ENCODE results near the gene ATP5IF1. TPM values are rescaled to one million over a fixed set of nuclear protein-coding genes. Genes with fewer than 3 reads are reported as not detected.

ATP5IF1 gene
- total and polyA plus RNA-seq, 2 of the 4 experiments (the other 2 are of a cell fraction), result 33.7 to 105 TPM

DNA sequence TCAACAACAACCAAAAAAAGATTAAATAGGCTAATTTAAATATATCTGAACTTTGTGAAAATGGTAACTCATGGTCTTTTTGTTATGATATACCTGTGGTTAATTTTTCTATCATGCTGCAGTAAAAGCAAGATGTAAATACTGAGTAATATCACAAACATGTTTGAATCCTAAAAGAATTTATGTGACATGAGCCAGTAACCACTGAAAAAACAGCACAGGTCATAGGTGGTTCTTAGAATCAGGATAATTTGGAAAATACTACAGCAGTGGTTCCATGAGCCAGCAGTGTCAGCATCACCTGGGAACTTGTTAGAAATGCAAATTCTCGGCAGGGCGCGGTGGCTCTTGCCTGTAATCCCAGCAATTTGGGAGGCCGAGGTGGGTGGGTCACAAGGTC, 4.1 kb downstream of the ATP5IF1 start:
- POLR2A ChIA-PET (ENCODE audit: unreplicated experiment), result no interaction called here
- H3K23ac ChIP-seq (ENCODE audit: low read depth, low read length), result no peak overlapping the region
- no peak overlapping the region for H3K27ac ChIP-seq (ENCODE audit: insufficient read depth, low read length)
- H2AK9ac ChIP-seq (replicated peaks; ENCODE audit: low read depth, low read length, poor library complexity), result no peak overlapping the region
- no peaks in the 10 kb centered on the region for H3K27me3 ChIP-seq (ENCODE audit: control insufficient read depth, insufficient read depth, low read length)
- peaks cover 16 to 25% of the 10 kb centered on the region in 2 experiments for H3K79me1 ChIP-seq (ENCODE audit: low read depth in 1 of 2, low read length in 2 of 2)
- H4K5ac ChIP-seq (ENCODE audit: low read depth, low read length), result no peak overlapping the region
- H3K4me1 ChIP-seq (ENCODE audit: control insufficient read depth, insufficient read depth, low read length), result peaks cover 2% of the 10 kb centered on the region
- H3K4me2 ChIP-seq (ENCODE audit: low read depth, low read length), result no peak overlapping the region
- H3K4ac ChIP-seq (ENCODE audit: low read depth, low read length), result no peak overlapping the region
- WGBS, 2 experiments (ENCODE audit: extremely low coverage in 2 of 2, insufficient read length in 1 of 2), result 97% methylated on average over 4 of the region's 4 CpGs; no CpG with 5 or more reads in 1 of the 2 experiments
- H3K18ac ChIP-seq (ENCODE audit: low read depth, low read length), result no peak overlapping the region
- no peak overlapping the region for H3K56ac ChIP-seq (ENCODE audit: extremely low read depth, insufficient read depth, low read length)
- no peak for ATAC-seq (ENCODE audit: low read depth)
- H3K9ac ChIP-seq (ENCODE audit: low read depth, low read length), result no peak overlapping the region
- H4K8ac ChIP-seq (ENCODE audit: low read depth in 2 of 2, low read length in 2 of 2), result no peak overlapping the region
- dilution Hi-C loops (cut with HindIII; ENCODE audit: low sequenced_read_pairs, unreplicated experiment) (no loop called here), intact Hi-C loops (cut with micrococcal nuclease) (no loop called here), in situ Hi-C loops (cut with MboI; ENCODE audit: low sequenced_read_pairs) (no loop called here)
- no peak overlapping the region for H3K14ac ChIP-seq (replicated peaks; ENCODE audit: low read depth, low read length)
- H2AK5ac ChIP-seq (ENCODE audit: low read depth, low read length), result no peak overlapping the region
- TF ChIP-seq RCOR1 (IDR thresholded peaks at IDR 0.05; ENCODE audit: insufficient replicate concordance, low read length), result no peak
- H2BK20ac ChIP-seq (ENCODE audit: low read depth, low read length), result no peak overlapping the region
- peaks cover 13% of the 10 kb centered on the region; the same call in 1 of the 2 replicates for H3K9me1 ChIP-seq (ENCODE audit: insufficient read depth, low read length)
- H3K9me3 ChIP-seq (ENCODE audit: control insufficient read depth, insufficient read depth, low read length), result no peaks in the 10 kb centered on the region
- no peak overlapping the region for H3K4me3 ChIP-seq (ENCODE audit: insufficient read depth, low read depth, low read length)
- H2BK5ac ChIP-seq (ENCODE audit: low read depth, low read length, poor library complexity, severe bottlenecking), result no peak overlapping the region
- no TSS peak for BruUV-seq (replicated peaks)
- CTCF ChIA-PET, result no interaction called here
- no peak overlapping the region for H2BK120ac ChIP-seq (ENCODE audit: low read depth, low read length)
- DNase-seq, result no peak
- H4K20me1 ChIP-seq (ENCODE audit: insufficient read depth, low read length), result 0 out of 2 replicates have a peak, but pooled peaks cover 3% of the 10 kb centered on the region
- H3K36me3 ChIP-seq (ENCODE audit: control insufficient read depth, insufficient read depth, low read length), result peaks cover 2% of the 10 kb centered on the region
- H2AFZ ChIP-seq (replicated peaks; ENCODE audit: low read length, poor library complexity), result no peak overlapping the region
- no peak overlapping the region for H2BK15ac ChIP-seq (ENCODE audit: low read depth, low read length)
- H4K91ac ChIP-seq (ENCODE audit: insufficient read depth, low read depth, low read length), result no peak overlapping the region

All from IMR-90 (cell line).